HG03521 (cell line): Measurements from ENCODE around the gene BTRC.
"Not testable (repeated sequence)": the region's sequence is repeated elsewhere in the genome, so short reads cannot be mapped to it uniquely, and the experiment has no call there.

Source experiments
- ATAC-seq: cut with Tn5 transposase; IDR thresholded peaks from one replicate; pipeline ENCODE4 v1.9.1; 2021; ENCODE audit warnings: mild to moderate bottlenecking, moderate library complexity; ENCODE audit not compliant: unreplicated experiment

BTRC gene

GRCh38 chr10:101385866-101386658 lies 32.1 kb downstream of the BTRC start:
- no peak for ATAC-seq

GRCh38 chr10:101386659-101387259 lies 32.8 kb downstream of the BTRC start:
- ATAC-seq: no peak

GRCh38 chr10:101388676-101389276 lies 34.8 kb downstream of the BTRC start:
- no peak for ATAC-seq

GRCh38 chr10:101389532-101389931 lies 35.6 kb downstream of the BTRC start:
- not testable (repeated sequence) for ATAC-seq

DNA sequence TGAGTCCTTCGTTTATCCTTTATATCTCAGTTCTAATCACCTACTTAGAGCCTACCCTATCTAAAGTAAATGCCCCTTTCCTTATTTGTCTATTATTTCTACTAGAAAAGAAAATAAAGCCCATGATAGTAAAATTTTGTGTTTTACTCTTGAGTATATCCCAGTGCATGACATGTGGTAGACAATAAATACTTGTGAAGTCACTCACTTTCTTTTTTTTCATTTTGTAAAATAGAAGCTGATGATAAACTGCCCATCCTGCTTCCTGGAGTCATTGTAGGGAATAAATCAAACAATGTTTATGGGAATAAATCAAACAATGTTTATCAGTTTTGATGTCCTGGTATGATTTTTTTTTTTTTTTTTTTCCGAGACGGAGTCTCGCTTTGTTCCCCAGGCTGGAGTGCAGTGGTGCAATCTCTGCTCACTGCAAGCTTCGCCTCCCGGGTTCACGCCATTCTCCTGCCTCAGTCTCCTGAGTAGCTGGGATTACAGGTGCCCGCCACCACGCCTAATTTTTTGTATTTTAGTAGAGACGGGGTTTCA lies 36.1 kb downstream of the BTRC start:
- no peak for ATAC-seq

- no peak for ATAC-seq
Measured at GRCh38 chr10:101393378-101393777, 39.4 kb downstream of the BTRC start.

GRCh38 chr10:101394524-101395133 lies 40.7 kb downstream of the BTRC start:
- no peak for ATAC-seq

DNA sequence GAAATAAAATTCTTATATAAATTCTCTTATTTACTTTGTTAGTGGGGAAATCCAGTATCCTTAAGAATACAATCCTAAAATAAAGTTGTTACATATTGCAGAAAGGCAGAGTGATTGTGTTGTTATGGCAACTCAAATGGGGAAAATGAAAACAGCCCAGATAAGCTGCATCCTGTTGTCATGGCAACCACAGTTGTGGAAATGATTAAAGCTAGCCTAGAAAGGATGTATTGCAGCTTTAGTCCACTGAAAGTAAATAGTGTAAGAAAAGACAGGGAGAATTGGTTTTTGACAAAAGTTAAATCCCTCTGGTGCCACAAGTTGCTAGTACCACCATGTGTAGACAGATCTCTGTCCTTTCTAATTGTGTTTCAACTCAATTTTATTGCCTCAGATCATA lies 43.2 kb downstream of the BTRC start:
- ATAC-seq: no peak

DNA sequence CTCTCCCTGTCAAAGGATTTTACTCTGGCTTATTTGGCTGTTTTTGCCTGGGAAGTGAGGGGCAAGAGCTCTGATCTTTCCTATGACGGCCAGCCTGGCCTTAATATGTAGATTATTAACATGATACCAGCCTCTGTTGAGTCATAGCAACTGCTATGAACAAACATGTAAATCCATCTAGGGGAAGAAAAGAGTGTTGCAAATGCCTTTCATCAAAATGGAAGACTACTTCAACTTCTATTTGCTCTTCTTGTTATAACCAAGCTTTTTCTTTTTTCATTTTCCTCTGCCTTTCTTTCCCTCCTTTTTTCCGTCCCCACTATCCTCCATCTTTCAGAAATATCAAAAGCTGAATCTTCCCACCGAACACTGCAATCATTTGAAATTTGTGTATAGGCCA lies 46.6 kb downstream of the BTRC start:
- no peak for ATAC-seq

GRCh38 chr10:101402711-101403110 lies 48.7 kb downstream of the BTRC start:
- ATAC-seq: no peak

DNA sequence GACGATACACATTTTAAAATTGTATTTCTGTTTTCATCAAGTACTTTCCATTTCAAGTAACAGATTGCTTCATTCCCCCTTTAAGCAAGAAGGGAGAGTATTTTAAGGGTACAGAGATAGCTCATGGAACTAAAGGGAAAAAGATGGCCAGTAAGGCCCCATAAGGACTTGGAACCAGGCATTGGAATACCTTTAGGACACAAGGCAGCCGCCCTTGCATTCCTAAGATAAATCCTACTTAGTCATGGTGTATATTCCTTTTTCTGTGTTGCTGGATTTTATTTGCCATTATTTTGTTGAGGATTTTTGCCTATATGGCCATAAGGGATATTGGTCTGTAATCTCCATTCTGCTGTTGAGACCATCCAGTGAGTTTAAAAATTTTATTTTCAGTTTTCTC lies 49.2 kb downstream of the BTRC start:
- ATAC-seq: no peak

GRCh38 chr10:101405001-101405400 lies 51.0 kb downstream of the BTRC start:
- ATAC-seq: no peak

DNA sequence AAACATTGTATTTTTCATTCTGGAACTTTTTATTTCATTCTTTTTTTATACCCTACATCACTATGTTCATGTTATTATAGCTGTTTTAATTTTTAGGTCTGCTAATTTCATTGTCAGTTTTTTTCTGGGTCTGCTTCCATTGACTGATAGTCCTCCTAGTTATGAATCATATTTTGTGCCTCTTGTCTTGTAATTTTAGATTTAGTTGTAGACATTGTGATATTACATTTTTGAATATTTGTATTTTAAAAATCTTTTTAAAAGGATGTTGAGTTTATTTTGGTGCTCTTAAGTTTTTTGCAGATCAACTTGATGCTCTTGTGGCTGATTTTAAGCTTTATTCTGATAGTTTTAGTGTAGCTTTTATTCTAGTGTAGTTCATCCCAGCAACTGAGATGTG lies 57.6 kb downstream of the BTRC start:
- no peak for ATAC-seq

DNA sequence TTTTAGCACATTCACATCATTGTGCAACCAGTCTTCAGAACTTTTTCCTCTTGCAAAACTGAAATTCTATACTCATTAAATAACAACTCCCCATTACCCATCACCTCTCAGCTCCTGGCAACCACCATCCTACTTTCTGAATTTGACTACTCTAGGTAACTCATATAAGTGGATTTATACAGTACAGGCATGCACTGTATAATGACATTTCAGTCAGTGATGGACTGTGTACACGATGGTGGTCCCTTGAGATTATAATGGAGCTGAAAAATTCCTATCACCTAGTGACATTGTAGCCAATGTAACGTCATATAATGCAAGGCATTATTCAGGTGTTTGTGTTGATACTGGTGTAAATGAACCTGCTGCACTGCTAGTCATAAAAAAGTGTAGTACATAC lies 60.1 kb downstream of the BTRC start:
- ATAC-seq: no peak

GRCh38 chr10:101415884-101416283 lies 61.9 kb downstream of the BTRC start:
- no peak for ATAC-seq

GRCh38 chr10:101421967-101422366 lies 68.0 kb downstream of the BTRC start:
- not testable (repeated sequence) for ATAC-seq

DNA sequence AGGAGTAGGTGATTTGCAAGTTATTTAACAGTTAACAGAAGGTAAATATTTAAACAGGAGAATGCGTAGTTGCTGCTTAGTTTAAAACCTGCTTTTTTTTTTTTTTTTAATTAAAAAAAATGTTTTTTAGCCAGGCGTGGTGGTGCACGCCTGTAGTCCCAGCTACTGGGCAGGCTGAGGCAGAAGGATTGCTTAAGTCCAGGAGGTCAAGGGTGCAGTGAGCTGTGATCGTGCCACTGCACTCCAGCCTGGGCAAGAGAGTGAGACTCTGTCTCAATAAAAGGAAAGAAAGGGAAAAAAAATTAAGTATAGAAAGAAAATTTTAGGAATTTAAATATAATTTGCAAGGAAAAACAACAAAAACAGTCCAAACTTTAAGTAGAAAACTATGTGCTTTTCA lies 71.6 kb downstream of the BTRC start:
- no peak for ATAC-seq

- no peak for ATAC-seq
Measured at GRCh38 chr10:101428036-101428435, 74.1 kb downstream of the BTRC start.

- no peak for ATAC-seq
Measured at GRCh38 chr10:101429423-101429822, 75.5 kb downstream of the BTRC start.

- ATAC-seq: no peak
Measured at GRCh38 chr10:101436302-101436701, 82.3 kb downstream of the BTRC start.

- no peak for ATAC-seq
Measured at GRCh38 chr10:101438881-101439391, 85.0 kb downstream of the BTRC start.
